GM12878 (cell line): ENCODE data around the gene OTULIN.

ENCODE experiments used
- BRCA1 ChIP-seq: IDR thresholded peaks from 2 replicates; pipeline ENCODE4 v1.6.1; 2011; ENCODE audit warnings: low read depth, low read length, improper control_type of control experiment
- CTCF ChIP-seq, 3 experiments: IDR thresholded peaks in 2 of 3; conservative IDR thresholded peaks in 1 of 3; 2 replicates each; pipeline ENCODE4 v1.5.1; 2011; ENCODE audit warnings: low read depth in 3 of 3, low read length in 3 of 3, mild to moderate bottlenecking in 3 of 3, control low read depth in 2 of 3, moderate library complexity in 2 of 3, inconsistent platforms in 1 of 3, mixed read lengths in 1 of 3; ENCODE audit not compliant: control insufficient read depth in 2 of 3, insufficient read depth in 1 of 3; ENCODE audit errors: extremely low read depth in 1 of 3
- MAX ChIP-seq: IDR thresholded peaks from 2 replicates; pipeline ENCODE4 v1.6.1; 2012; ENCODE audit warnings: low read depth, low read length, improper control_type of control experiment
- MTA3 ChIP-seq: IDR thresholded peaks from 2 replicates; pipeline ENCODE4 v1.6.1; 2012; ENCODE audit warnings: low read length, inconsistent platforms, borderline replicate concordance
- TCF12 ChIP-seq: IDR thresholded peaks from 2 replicates; pipeline ENCODE4 v1.6.1; 2011; ENCODE audit warnings: low read depth, mild to moderate bottlenecking, low read length
- YY1 ChIP-seq: IDR thresholded peaks from 2 replicates; pipeline ENCODE4 v1.6.1; 2011; ENCODE audit warnings: low read depth, mild to moderate bottlenecking, low read length
- ZSCAN29 ChIP-seq: fragments of 450-650 bp; IDR thresholded peaks from 2 replicates; pipeline ENCODE4 v1.6.1; 2017; ENCODE audit warnings: mild to moderate bottlenecking, moderate library complexity

GRCh38 chr5:14693070-14693469 lies 28.6 kb downstream of the OTULIN start:
- TF ChIP-seq YY1 (no peak), MAX (no peak), ZSCAN29 (no peak), MTA3 (no peak), BRCA1 (no peak), TCF12 (no peak), CTCF (IDR thresholded peaks at IDR 0.05 in 2 of 3, conservative IDR thresholded peaks at IDR 0.05 in 1 of 3; ENCODE audit: control insufficient read depth in 2 of 3, extremely low read depth in 1 of 3, insufficient read depth in 1 of 3, low read depth in 3 of 3, low read length in 3 of 3) (no peak)
